Astrocyte (in vitro differentiated cells and primary cell): ENCODE data around the gene BEST3. TPM values are rescaled to one million over a fixed set of nuclear protein-coding genes. Genes with fewer than 3 reads are reported as not detected.

Experiments used
- total RNA-seq: library from RNA; stranded (reverse); gene quantifications from 2 replicates; pipeline ENCODE4 v1.2.1, GENCODE V29; 2021

Gene BEST3
- total RNA-seq, 1 donor from 2014 or later: 1.2 TPM

Other genes starting within 250 kb of the BEST3 start
- gene FRS2, start 228.9 kb downstream of the BEST3 start, total RNA-seq: 54.1 and 60.9 TPM in 2 replicates
- 241 and 262 TPM in 2 replicates for gene CCT2, start 113.8 kb downstream of the BEST3 start, total RNA-seq
- gene LRRC10, start 88.4 kb downstream of the BEST3 start, total RNA-seq: not detected in 2 replicates
- 18.4 and 19.4 TPM in 2 replicates for gene RAB3IP, start 39.6 kb upstream of the BEST3 start, total RNA-seq
- gene MYRFL, start 125.9 kb upstream of the BEST3 start, total RNA-seq: 0.20 and 0.26 TPM in 2 replicates